ENCODE data around the gene POLR3C. TPM values are rescaled to one million over a fixed set of nuclear protein-coding genes. Genes with fewer than 3 reads are reported as not detected.

The POLR3C gene
- total and polyA plus RNA-seq, 2 of the 4 experiments (the other 2 are of a cell fraction) = 47.0 to 94.1 TPM

DNA sequence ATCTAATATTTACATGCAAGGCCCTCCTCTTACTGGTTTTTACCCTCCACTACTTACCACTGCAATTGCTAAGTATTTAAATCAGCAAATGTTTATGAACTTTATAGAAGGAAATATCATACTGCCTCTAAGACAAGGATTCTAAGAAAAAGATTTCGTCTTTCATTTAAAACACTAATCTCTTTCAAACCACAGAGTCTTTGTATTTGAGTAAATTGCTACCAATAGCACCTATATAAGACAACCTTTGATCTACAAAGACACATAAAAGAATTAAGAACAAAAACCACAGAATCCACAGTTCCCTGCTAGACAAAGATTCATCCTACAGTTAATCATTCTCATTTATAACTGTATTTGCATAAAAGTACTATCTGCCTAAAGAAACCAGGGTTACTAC is 37.7 kb upstream of the POLR3C start:
- Histone ChIP-seq H3K18ac (ENCODE audit: low read depth, low read length) (no peak overlapping the region), H2BK120ac (ENCODE audit: low read depth, low read length) (no peak overlapping the region), H3K9ac (ENCODE audit: low read depth, low read length) (no peak overlapping the region), H3K9me3 (ENCODE audit: control insufficient read depth, insufficient read depth, low read length) (no peaks in the 10 kb centered on the region), H3K56ac (ENCODE audit: extremely low read depth, insufficient read depth, low read length) (no peak overlapping the region), H3K4me2 (ENCODE audit: low read depth, low read length) (no peak overlapping the region; the same call in 1 of the 2 replicates), H2BK5ac (ENCODE audit: low read depth, low read length, poor library complexity, severe bottlenecking) (peak overlapping the region; percentile 84), H4K5ac (ENCODE audit: low read depth, low read length) (no peak overlapping the region; the same call in 1 of the 2 replicates), H3K4me3 (ENCODE audit: insufficient read depth, low read depth, low read length) (no peak overlapping the region), H2AK9ac (replicated peaks; ENCODE audit: low read depth, low read length, poor library complexity) (no peak overlapping the region), H3K14ac (replicated peaks; ENCODE audit: low read depth, low read length) (no peak overlapping the region), H2BK20ac (ENCODE audit: low read depth, low read length) (no peak overlapping the region), H2BK15ac (ENCODE audit: low read depth, low read length) (no peak overlapping the region), H3K9me1 (ENCODE audit: insufficient read depth, low read length) (peaks cover 3% of the 10 kb centered on the region), H3K79me1 (ENCODE audit: low read depth in 1 of 2, low read length in 2 of 2) (peaks cover 16 to 54% of the 10 kb centered on the region in 2 experiments), H2AFZ (replicated peaks; ENCODE audit: low read length, poor library complexity) (no peak overlapping the region), H3K36me3 (ENCODE audit: control insufficient read depth, insufficient read depth, low read length) (peaks cover 5% of the 10 kb centered on the region; the same call in 1 of the 2 replicates), H3K27me3 (ENCODE audit: control insufficient read depth, insufficient read depth, low read length) (no peaks in the 10 kb centered on the region), H3K4ac (ENCODE audit: low read depth, low read length) (no peak overlapping the region), H3K4me1 (ENCODE audit: control insufficient read depth, insufficient read depth, low read length) (peaks cover 9% of the 10 kb centered on the region; the same call in 1 of the 2 replicates), H4K20me1 (ENCODE audit: insufficient read depth, low read length) (peaks cover 3% of the 10 kb centered on the region; the same call in 1 of the 2 replicates), H4K91ac (ENCODE audit: insufficient read depth, low read depth, low read length) (no peak overlapping the region), H3K27ac (ENCODE audit: insufficient read depth, low read length) (no peak overlapping the region), H4K8ac (ENCODE audit: low read depth in 2 of 2, low read length in 2 of 2) (no peak overlapping the region), H3K23ac (ENCODE audit: low read depth, low read length) (no peak overlapping the region), H2AK5ac (ENCODE audit: low read depth, low read length) (no peak overlapping the region)
- no CpG with 5 or more reads among the region's 1 CpG for WGBS, 2 experiments (ENCODE audit: extremely low coverage in 2 of 2, insufficient read length in 1 of 2)
- ChIA-PET CTCF (no interaction called here), POLR2A (ENCODE audit: unreplicated experiment) (no interaction called here)
- in situ Hi-C loops (cut with MboI; ENCODE audit: low sequenced_read_pairs) (no loop called here), intact Hi-C loops (cut with micrococcal nuclease) (no loop called here), dilution Hi-C loops (cut with HindIII; ENCODE audit: low sequenced_read_pairs, unreplicated experiment) (no loop called here)
- ATAC-seq (ENCODE audit: low read depth) = no peak
- TF ChIP-seq, protein P1, sequence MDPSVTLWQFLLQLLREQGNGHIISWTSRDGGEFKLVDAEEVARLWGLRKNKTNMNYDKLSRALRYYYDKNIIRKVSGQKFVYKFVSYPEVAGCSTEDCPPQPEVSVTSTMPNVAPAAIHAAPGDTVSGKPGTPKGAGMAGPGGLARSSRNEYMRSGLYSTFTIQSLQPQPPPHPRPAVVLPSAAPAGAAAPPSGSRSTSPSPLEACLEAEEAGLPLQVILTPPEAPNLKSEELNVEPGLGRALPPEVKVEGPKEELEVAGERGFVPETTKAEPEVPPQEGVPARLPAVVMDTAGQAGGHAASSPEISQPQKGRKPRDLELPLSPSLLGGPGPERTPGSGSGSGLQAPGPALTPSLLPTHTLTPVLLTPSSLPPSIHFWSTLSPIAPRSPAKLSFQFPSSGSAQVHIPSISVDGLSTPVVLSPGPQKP (IDR thresholded peaks at IDR 0.05; ENCODE audit: borderline replicate concordance, low read depth, low read length) = no peak
- TF ChIP-seq, protein P2, sequence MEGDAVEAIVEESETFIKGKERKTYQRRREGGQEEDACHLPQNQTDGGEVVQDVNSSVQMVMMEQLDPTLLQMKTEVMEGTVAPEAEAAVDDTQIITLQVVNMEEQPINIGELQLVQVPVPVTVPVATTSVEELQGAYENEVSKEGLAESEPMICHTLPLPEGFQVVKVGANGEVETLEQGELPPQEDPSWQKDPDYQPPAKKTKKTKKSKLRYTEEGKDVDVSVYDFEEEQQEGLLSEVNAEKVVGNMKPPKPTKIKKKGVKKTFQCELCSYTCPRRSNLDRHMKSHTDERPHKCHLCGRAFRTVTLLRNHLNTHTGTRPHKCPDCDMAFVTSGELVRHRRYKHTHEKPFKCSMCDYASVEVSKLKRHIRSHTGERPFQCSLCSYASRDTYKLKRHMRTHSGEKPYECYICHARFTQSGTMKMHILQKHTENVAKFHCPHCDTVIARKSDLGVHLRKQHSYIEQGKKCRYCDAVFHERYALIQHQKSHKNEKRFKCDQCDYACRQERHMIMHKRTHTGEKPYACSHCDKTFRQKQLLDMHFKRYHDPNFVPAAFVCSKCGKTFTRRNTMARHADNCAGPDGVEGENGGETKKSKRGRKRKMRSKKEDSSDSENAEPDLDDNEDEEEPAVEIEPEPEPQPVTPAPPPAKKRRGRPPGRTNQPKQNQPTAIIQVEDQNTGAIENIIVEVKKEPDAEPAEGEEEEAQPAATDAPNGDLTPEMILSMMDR (conservative IDR thresholded peaks at IDR 0.05; ENCODE audit: low read depth, low read length) = no peak
- no peak for TF ChIP-seq NFE2L2 (IDR thresholded peaks at IDR 0.05; ENCODE audit: low read depth, low read length)
- TF ChIP-seq, protein P3, sequence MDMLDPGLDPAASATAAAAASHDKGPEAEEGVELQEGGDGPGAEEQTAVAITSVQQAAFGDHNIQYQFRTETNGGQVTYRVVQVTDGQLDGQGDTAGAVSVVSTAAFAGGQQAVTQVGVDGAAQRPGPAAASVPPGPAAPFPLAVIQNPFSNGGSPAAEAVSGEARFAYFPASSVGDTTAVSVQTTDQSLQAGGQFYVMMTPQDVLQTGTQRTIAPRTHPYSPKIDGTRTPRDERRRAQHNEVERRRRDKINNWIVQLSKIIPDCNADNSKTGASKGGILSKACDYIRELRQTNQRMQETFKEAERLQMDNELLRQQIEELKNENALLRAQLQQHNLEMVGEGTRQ (IDR thresholded peaks at IDR 0.05; ENCODE audit: low read depth, low read length) = no peak
- no peak for TF ChIP-seq FOS (IDR thresholded peaks at IDR 0.05; ENCODE audit: low read depth, low read length)
- no peak for TF ChIP-seq POLR2A (IDR thresholded peaks at IDR 0.05; ENCODE audit: low read depth, low read length)
- TF ChIP-seq SMC3 (IDR thresholded peaks at IDR 0.05; ENCODE audit: low read depth, low read length) = no peak
- TF ChIP-seq MXI1 (IDR thresholded peaks at IDR 0.05; ENCODE audit: borderline replicate concordance, low read depth, low read length) = no peak
- TF ChIP-seq BHLHE40 (IDR thresholded peaks at IDR 0.05; ENCODE audit: low read depth, low read length) = no peak
- TF ChIP-seq MAFK (IDR thresholded peaks at IDR 0.05; ENCODE audit: low read depth, low read length) = no peak
- TF ChIP-seq RAD21 (IDR thresholded peaks at IDR 0.05; ENCODE audit: low read length) = no peak
- no peak for TF ChIP-seq RFX5 (IDR thresholded peaks at IDR 0.05; ENCODE audit: low read depth, low read length)
- no peak for TF ChIP-seq RCOR1 (IDR thresholded peaks at IDR 0.05; ENCODE audit: insufficient replicate concordance, low read length)
- no peak for TF ChIP-seq CHD1 (IDR thresholded peaks at IDR 0.05; ENCODE audit: low read depth, low read length)
- no peak for TF ChIP-seq MAZ (IDR thresholded peaks at IDR 0.05; ENCODE audit: borderline replicate concordance, low read depth, low read length)
- TF ChIP-seq CEBPB (IDR thresholded peaks at IDR 0.05; ENCODE audit: low read depth, low read length) = no peak
- no TSS peak for BruUV-seq (replicated peaks)
- no peak for DNase-seq
